HG03108 (cell line): ENCODE measurements around the gene CAMTA1.

Experiments used
- ATAC-seq: cut with Tn5 transposase; IDR thresholded peaks from one replicate; pipeline ENCODE4 v1.9.1; 2021; ENCODE audit warnings: moderate library complexity; ENCODE audit not compliant: unreplicated experiment

The CAMTA1 gene

GRCh38 chr1:7348073-7348472 lies 562.8 kb downstream of the CAMTA1 start:
- no peak for ATAC-seq

DNA sequence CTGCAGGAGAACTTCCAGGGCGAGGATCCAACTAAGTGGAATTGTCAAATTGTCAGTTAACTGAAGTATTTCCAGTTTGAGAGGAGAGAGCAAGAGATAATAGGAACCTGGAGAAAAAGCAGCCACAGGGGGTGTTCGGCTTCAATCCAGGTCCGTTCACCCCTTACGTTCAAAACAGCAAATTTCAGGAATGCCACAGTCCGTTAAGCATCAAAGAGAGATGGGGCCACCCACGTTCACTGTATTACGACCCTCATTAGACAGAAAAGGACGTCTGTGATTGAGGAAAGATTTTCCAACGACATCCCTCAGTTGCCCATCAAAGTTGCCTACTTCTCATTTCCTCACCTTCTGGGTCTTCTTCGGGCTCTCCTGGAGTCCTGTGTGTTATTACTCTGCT lies 563.3 kb downstream of the CAMTA1 start:
- ATAC-seq, result no peak

GRCh38 chr1:7350804-7351203 lies 565.5 kb downstream of the CAMTA1 start:
- ATAC-seq, result no peak

GRCh38 chr1:7351649-7352048 lies 566.4 kb downstream of the CAMTA1 start:
- ATAC-seq, result no peak

DNA sequence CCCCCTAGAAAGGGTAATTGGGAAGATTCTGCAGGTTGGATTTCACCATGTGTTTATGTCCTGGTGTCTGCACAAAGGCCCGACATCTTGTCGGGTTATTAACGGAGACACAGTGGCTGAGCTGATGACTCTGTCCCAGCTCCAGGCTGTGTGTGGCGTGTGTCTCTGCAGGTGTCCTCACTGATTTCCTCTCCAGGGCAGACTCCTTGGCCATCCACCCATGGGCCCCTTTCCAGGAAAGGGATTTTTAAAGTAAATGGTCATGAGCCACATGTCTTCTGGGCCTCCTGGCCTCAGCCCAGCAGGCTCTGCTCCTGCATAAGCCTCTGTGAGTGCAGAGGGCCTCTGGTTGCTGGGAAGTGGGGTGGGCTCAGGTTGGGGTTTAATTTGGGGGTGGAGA lies 567.1 kb downstream of the CAMTA1 start:
- no peak for ATAC-seq

GRCh38 chr1:7352974-7353373 lies 567.7 kb downstream of the CAMTA1 start:
- ATAC-seq, result no peak

GRCh38 chr1:7355646-7356045 lies 570.4 kb downstream of the CAMTA1 start:
- no peak for ATAC-seq

DNA sequence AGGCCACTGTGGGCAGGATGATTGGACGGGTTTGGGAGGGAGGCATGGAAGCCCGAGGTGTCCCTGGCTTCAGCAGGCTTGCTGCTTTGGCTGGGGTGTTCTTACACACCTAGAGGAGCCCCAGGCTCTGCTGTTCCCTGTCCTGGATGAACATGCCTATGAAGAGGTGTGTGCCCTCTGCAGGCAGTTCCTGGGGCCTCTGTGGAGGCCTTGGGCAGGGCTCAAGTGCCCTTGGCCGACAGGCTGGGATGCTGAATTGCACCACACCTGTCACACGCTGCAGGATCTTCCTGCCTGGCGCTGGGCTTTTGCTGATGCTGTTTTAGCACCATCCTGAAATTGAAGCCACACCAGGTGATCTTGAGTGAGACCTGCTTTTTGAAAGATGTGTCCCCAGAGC lies 570.8 kb downstream of the CAMTA1 start:
- ATAC-seq, result no peak

DNA sequence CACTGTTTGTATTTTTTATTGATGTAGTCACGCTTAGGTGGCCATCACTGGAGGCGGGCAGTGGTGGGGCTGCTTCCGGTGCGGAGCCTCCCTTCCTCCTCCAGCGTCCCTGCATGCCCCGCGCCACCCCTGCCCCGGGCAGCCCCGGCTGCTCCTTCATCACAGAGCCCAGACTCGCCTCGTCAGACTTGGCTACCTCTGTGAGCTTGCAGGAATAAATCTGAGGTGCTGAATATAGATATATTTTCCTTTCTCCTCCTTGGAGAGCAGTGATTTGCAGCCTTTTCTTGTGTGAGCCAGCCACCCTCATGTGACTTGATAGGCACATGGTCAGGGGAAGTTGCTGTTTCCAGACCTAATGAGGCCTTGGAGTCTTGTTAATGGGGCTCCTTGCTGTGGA lies 573.2 kb downstream of the CAMTA1 start:
- no peak for ATAC-seq

- ATAC-seq, result no peak
These were observed 575.3 kb downstream of the CAMTA1 start for GRCh38 chr1:7360526-7360925.

DNA sequence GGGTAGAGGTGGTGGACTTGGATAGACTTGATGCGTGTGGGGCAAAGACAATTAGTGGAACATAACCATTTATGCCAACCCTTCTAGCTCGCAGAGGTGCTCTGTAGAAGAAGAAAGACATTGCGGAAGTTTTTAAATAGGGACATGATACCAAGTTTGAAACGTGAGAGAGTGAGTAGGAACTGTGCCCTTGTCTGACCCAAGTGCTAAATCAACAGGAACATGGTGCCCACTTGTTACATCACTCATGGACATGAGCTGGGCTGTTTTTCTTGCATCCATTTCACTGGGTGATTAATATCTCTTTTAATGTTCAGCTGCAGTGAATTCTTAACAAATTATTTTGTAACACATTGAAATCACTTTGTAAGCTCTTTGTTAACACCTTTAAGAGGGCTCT lies 577.7 kb downstream of the CAMTA1 start:
- ATAC-seq, result no peak

DNA sequence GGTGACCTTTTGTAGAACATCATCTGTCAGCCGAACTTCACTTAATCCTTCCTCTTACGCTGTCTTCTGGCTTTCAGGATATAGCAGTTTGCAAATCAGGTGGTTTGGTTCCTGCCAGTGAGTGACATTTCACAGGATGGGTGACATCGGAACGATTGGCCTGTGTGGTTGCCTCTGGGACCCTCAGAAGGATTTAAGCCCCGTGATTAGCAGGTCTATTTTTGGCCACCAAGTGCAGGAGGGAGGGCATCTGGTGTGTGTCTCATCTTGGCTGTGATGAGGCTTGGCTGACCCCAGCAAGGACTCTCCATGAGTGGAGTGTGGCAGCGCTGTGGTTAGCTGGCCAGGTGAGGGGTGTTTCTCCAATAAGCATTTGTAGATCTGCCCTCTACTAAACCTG lies 578.2 kb downstream of the CAMTA1 start:
- no peak for ATAC-seq

- ATAC-seq, result no peak
These were observed 580.5 kb downstream of the CAMTA1 start for GRCh38 chr1:7365706-7366105.

- no peak for ATAC-seq
These were observed 581.2 kb downstream of the CAMTA1 start for GRCh38 chr1:7366286-7366954.

GRCh38 chr1:7366955-7367665 lies 581.9 kb downstream of the CAMTA1 start:
- ATAC-seq, result no peak

- no peak for ATAC-seq
These were observed 584.6 kb downstream of the CAMTA1 start for GRCh38 chr1:7369866-7370265.

GRCh38 chr1:7371926-7372325 lies 586.7 kb downstream of the CAMTA1 start:
- ATAC-seq, result no peak

DNA sequence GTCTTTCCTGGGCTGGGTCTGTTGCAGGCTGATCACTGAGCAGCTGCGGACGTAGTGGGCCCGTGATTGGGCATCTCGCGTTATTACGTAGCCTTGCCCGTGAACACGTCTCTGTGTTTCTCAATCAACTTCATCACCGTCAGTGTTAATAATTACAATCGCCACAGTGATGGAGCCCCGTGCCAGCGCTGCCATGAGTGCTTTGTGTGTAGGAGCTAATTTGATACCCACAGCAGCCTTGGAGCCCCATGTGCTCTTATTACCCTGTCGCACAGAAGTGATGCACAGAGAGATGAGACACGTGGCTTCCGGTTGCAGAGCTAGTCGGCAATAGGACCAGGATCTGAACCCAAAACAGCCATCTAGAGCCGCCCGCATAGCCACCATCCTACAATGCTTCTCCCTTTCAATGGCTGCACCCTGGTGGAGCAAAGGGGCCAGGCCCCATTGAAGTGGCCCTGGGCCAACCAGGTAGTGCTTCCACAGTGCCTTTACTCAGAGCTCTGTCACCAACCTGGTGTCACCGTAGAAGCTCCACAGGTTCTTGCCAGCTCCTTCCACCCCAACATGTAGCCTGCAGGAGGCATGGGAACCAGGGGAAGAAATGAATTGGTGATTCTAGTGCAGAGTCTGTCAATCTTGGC lies 587.3 kb downstream of the CAMTA1 start:
- no peak for ATAC-seq

GRCh38 chr1:7373251-7373650 lies 588.0 kb downstream of the CAMTA1 start:
- ATAC-seq, result no peak

- ATAC-seq, result no peak
These were observed 588.8 kb downstream of the CAMTA1 start for GRCh38 chr1:7373876-7374562.

GRCh38 chr1:7374563-7375160 lies 589.4 kb downstream of the CAMTA1 start:
- ATAC-seq, result no peak
